Kidney capillary endothelial cell (primary cell): ENCODE measurements around the gene SPIRE2.

Source experiments
- DNase-seq: peaks from one replicate; pipeline ENCODE4 v3.0.0-alpha.2; 2018; ENCODE audit warnings: low spot score

Gene SPIRE2

GRCh38 chr16:89837014-89837546, 8.8 kb downstream of the SPIRE2 start:
- no peak for DNase-seq

DNA sequence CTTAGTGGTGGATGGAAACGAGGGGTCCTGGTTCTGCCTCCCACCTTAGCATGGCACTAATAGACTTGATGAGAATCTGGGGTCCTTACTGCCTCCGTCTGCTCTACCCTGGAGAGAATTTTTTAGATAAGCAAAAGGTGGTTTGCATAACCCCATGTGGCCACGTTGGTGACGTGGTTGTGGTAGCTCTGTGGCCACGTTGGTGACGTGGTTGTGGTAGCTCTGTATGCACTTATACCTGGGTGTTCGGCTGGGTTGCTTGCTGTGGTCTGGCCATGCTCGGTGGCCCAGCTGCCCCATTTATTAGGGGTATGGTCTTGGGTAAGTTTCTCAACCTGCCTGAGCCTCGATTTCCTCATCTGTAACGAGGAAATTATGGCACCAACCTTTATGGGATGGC, 13.0 kb downstream of the SPIRE2 start:
- no peak for DNase-seq

DNA sequence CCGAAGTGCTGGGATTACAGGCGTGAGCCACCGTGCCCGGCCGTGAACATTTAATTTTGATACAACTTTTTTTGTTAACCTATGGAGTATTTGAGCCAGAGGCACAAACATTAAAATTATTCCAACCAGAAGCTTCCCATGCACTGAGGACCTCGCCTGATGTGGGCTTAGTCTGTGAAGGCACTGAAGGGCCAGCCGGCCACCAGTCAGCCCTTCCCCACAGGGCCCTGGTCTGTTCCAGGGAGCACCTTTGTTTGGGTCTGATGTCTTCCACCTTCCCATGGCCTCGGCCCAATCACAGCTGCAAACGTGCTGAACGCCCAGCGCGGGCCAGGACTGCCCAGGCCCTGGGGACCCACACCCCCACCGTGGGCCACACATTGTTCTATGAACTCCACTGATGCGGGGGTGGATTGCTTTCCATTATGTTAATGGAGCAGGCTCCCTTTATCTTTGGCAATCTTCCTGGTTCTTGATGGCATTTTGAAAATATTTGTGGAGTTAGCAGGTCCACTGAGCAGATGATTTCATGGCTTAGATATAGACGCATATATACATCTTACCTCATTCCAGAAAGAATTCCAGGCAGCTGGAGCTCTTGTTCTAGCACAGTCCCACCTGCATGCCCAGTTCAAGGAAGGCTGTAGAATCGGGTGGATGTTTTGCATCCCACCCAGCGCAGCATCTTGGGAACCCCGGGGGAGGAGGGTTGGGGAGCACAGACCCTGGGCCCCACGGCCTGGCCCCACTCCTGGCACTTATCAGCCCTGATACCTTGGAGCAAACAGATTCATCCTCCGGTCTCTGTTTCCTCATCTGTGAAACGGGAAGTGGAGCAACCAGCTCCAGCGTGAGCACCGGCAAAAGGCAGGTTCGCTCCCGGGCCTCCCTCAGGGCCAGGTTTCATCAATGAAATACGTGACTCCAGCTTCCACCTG, 14.5 kb downstream of the SPIRE2 start:
- DNase-seq, result no peak

- DNase-seq, result no peak
These were observed 15.4 kb downstream of the SPIRE2 start for GRCh38 chr16:89843409-89844350.

- no peak for DNase-seq
These were observed 16.6 kb downstream of the SPIRE2 start for GRCh38 chr16:89844739-89845339.

GRCh38 chr16:89845417-89845816, 17.1 kb downstream of the SPIRE2 start:
- DNase-seq, result no peak

- no peak for DNase-seq
These were observed 19.0 kb downstream of the SPIRE2 start for GRCh38 chr16:89847051-89847939.

DNA sequence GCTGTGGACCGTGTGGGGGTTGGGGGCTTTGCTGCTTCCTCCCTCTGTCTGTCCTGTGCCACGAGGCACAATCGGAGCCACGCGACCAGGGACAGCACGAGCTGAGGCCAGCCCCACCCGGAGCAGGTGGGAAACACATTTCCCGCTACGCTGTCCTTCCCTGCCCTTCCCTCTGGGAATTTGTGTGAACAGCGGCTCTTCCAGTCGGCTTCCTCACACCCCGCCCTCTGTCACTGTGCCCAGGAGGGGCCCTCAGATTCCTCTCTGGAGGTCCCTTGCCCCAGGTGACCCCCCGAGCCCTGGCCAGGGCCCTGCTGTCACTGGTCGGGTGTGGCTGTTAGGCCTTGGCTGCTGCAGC, 19.6 kb downstream of the SPIRE2 start:
- DNase-seq, result no peak

- no peak for DNase-seq
These were observed 20.7 kb downstream of the SPIRE2 start for GRCh38 chr16:89848974-89849373.

- no peak for DNase-seq
These were observed 25.2 kb downstream of the SPIRE2 start for GRCh38 chr16:89853306-89853993.

GRCh38 chr16:89855301-89855945, 27.1 kb downstream of the SPIRE2 start:
- no peak for DNase-seq

- DNase-seq, result no peak
These were observed 27.7 kb downstream of the SPIRE2 start for GRCh38 chr16:89855986-89856385.

- no peak for DNase-seq
These were observed 30.8 kb downstream of the SPIRE2 start for GRCh38 chr16:89858973-89859614.

DNA sequence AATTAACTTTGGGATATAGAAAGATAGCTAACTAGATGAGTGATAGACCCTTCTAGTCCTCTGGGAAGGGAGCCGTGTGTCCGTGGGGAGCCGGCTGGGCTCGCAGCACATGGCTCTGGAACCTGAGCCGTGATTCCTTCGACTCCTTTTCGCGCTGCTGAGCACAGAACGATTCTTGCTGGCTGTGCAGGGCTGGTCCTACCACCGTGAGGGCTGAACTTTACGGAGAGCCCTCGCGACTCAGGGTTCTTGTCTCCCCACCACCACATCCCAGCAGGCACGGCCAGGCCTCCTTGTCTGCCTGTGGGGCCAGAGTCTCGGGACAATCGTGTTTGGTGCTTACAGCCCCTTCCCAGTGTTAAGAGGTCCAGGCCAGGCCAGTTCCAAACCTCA, 31.3 kb downstream of the SPIRE2 start:
- no peak for DNase-seq

DNA sequence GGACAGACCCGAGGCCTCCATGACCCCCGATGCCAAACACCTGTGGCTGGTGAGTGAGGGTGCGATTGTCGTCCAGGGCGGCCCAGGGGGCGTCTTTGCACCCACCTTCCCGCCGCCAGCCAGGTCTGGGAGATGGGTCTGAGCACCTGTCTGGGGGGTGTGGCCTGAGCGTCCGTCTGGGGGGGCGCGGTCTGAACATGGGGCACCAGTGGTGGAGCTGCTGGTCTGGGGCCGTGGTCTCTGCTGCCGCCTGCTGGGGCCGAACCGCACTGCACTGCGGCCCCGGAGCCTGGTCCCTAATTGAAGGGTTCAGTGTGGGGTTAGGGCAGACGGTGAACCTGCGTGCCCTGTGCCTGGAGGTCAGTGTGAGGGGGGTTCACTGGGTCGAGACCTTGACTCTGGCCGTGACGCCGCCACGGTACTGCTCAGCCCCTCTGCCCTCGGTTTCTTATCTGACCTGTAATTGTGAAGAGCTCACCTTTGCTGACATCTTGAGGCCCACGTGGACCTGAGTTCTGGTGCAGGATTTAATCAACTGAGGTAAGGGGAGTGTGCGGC, 32.6 kb downstream of the SPIRE2 start:
- peak; percentile 48 for DNase-seq

- peak; percentile 29 for DNase-seq
These were observed 33.4 kb downstream of the SPIRE2 start for GRCh38 chr16:89861648-89862047.

- DNase-seq, result no peak
These were observed 34.5 kb downstream of the SPIRE2 start for GRCh38 chr16:89862732-89863131.

DNA sequence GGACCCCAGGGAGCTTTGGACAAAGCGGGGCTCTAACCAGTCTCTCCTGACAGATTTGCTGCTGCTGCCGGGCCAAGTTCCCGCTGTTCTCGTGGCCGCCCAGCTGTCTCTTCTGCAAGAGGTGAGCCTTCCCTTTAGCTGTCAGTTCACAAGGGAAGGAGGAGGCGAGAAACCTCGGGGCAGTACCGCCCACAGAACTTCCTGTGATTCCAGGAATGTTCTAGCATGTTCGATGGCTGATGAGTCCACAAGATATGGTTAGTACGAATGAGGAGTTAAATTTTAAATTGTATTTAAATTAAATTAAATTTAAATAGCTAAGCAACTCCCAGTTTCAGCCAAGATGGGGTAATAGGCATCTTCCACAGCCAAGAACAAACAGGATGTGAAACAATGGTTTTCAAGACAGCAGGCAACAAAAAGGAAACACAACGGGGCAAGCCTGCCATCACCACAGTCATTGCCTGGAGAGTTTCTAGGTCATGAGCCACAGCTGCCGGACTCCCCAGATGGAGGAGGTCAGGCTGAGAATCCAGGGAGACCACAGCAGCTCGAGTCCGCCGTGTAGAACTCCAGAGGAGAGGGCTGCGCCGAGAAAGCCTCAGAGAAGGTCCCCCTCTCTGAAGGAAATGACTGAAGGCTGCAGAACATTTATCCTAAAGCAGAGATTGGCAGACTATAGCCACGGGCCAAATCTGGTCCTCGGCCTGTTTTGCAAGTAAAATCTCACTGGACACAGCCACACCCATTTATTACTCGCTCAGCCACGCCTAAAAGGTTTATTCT, 35.7 kb downstream of the SPIRE2 start:
- peak; percentile 79 for DNase-seq

GRCh38 chr16:89864527-89864820, 36.2 kb downstream of the SPIRE2 start:
- peak; percentile 32 for DNase-seq
